MM.1S (cell line): ENCODE data around the gene BOK.

Experiments used
- DNase-seq: peaks from one replicate; pipeline ENCODE4 v3.0.0-alpha.2; 2015
- H2AFZ ChIP-seq: fragments of 300-600 bp; sonication (generic); 2 replicates; pipeline ENCODE4 v1.6.0; 2016; ENCODE audit warnings: antibody characterized with exemption, low read length
- H3F3A ChIP-seq: fragments of 300-600 bp; sonication (generic); 2 replicates; pipeline ENCODE4 v1.6.1; 2016; ENCODE audit warnings: mild to moderate bottlenecking, antibody characterized with exemption, low read length, moderate library complexity, mixed read lengths; ENCODE audit not compliant: insufficient read depth
- H3K27ac ChIP-seq: fragments of 300-600 bp; sonication (generic); 2 replicates; pipeline ENCODE4 v1.5.1; 2016; ENCODE audit warnings: mild to moderate bottlenecking, low read length
- H3K27me3 ChIP-seq: fragments of 300-600 bp; sonication (generic); replicated peaks from 2 replicates; pipeline ENCODE4 v1.6.0; 2016; ENCODE audit warnings: low read length; ENCODE audit not compliant: insufficient read depth
- H3K36me3 ChIP-seq: fragments of 300-600 bp; sonication (generic); replicated peaks from 2 replicates; pipeline ENCODE4 v1.6.1; 2016; ENCODE audit warnings: mild to moderate bottlenecking, low read length, mixed read lengths; ENCODE audit not compliant: insufficient read depth
- H3K4me1 ChIP-seq: fragments of 300-600 bp; sonication (generic); 2 replicates; pipeline ENCODE4 v1.6.1; 2016; ENCODE audit warnings: low read length, mixed read lengths
- H3K4me2 ChIP-seq: fragments of 300-600 bp; sonication (generic); 2 replicates; pipeline ENCODE4 v1.6.0; 2016; ENCODE audit warnings: low read depth, low read length
- H3K4me3 ChIP-seq: fragments of 300-600 bp; sonication (generic); 2 replicates; pipeline ENCODE4 v1.5.1; 2016; ENCODE audit warnings: low read length, mixed read lengths
- H3K79me2 ChIP-seq: fragments of 300-600 bp; sonication (generic); 2 replicates; pipeline ENCODE4 v1.6.1; 2016; ENCODE audit warnings: mixed run types, low read length, mixed read lengths
- H3K9ac ChIP-seq: fragments of 300-600 bp; sonication (generic); 2 replicates; pipeline ENCODE4 v1.6.1; 2016; ENCODE audit warnings: low read length, mixed read lengths
- H3K9me2 ChIP-seq: fragments of 300-600 bp; sonication (generic); replicated peaks from 2 replicates; pipeline ENCODE4 v1.6.1; 2016; ENCODE audit warnings: mild to moderate bottlenecking, low read length, mixed read lengths; ENCODE audit not compliant: insufficient read depth
- H3K9me3 ChIP-seq: fragments of 300-600 bp; sonication (generic); replicated peaks from 2 replicates; pipeline ENCODE4 v1.6.1; 2016; ENCODE audit warnings: mild to moderate bottlenecking, low read length, mixed read lengths; ENCODE audit not compliant: insufficient read depth
- H4K20me1 ChIP-seq: fragments of 300-600 bp; sonication (generic); 2 replicates; pipeline ENCODE4 v1.6.1; 2016; ENCODE audit warnings: mild to moderate bottlenecking, low read length, moderate library complexity, mixed read lengths; ENCODE audit not compliant: insufficient read depth
- CTCF ChIP-seq: fragments of 300-600 bp; sonication (generic); IDR thresholded peaks from 2 replicates; pipeline ENCODE4 v1.5.1; 2016; ENCODE audit warnings: antibody characterized with exemption, low read length, mixed read lengths
- EZH2 ChIP-seq: fragments of 300-600 bp; sonication (generic); optimal IDR thresholded peaks from 2 replicates; pipeline ENCODE3; 2017; ENCODE audit warnings: low read depth, mild to moderate bottlenecking, antibody characterized with exemption, low read length, mixed read lengths
- EZH2phosphoT487 ChIP-seq: fragments of 300-600 bp; sonication (generic); IDR thresholded peaks from 2 replicates; pipeline ENCODE4 v1.6.1; 2018; ENCODE audit warnings: antibody characterized with exemption, low read length

Gene BOK

GRCh38 chr2:241535871-241536655 is 22.5 kb upstream of the BOK start:
- Histone ChIP-seq H3K79me2 (no peaks in the 10 kb centered on the region), H3K9me3 (no peaks in the 10 kb centered on the region), H3K4me1 (no peaks in the 10 kb centered on the region)

GRCh38 chr2:241538838-241539615 is 19.5 kb upstream of the BOK start:
- no peak overlapping the region for H2AFZ ChIP-seq
- peaks cover 8% of the 10 kb centered on the region for H3K27me3 ChIP-seq
- no peak for DNase-seq
- H3K79me2 ChIP-seq, result no peaks in the 10 kb centered on the region
- no peaks in the 10 kb centered on the region for H3K9me2 ChIP-seq
- no peaks in the 10 kb centered on the region for H3K36me3 ChIP-seq
- TF ChIP-seq CTCF (no peak), EZH2 (no peak), EZH2phosphoT487 (no peak)
- H3K4me1 ChIP-seq, result no peaks in the 10 kb centered on the region
- H3K9ac ChIP-seq, result no peak overlapping the region
- no peak overlapping the region for H3K4me2 ChIP-seq
- no peaks in the 10 kb centered on the region for H3K9me3 ChIP-seq
- no peak overlapping the region for H3K27ac ChIP-seq
- H4K20me1 ChIP-seq, result no peaks in the 10 kb centered on the region
- H3K4me3 ChIP-seq, result no peak overlapping the region
- H3F3A ChIP-seq, result no peaks in the 10 kb centered on the region

More at GRCh38 chr2:241535871-241536655, 22.5 kb upstream of the BOK start:
- Histone ChIP-seq H2AFZ (no peak overlapping the region), H3K9ac (no peak overlapping the region), H4K20me1 (no peaks in the 10 kb centered on the region), H3K27me3 (peaks cover 22% of the 10 kb centered on the region), H3F3A (no peaks in the 10 kb centered on the region), H3K36me3 (no peaks in the 10 kb centered on the region), H3K9me2 (no peaks in the 10 kb centered on the region), H3K4me2 (no peak overlapping the region), H3K4me3 (no peak overlapping the region), H3K27ac (no peak overlapping the region)
- TF ChIP-seq EZH2 (no peak), EZH2phosphoT487 (no peak), CTCF (no peak)
- DNase-seq, result no peak

- Histone ChIP-seq H3K4me3 (no peak overlapping the region), H3K9me3 (no peaks in the 10 kb centered on the region), H3K27me3 (peaks cover 4% of the 10 kb centered on the region; the same call in 1 of the 2 replicates), H3K9ac (no peak overlapping the region), H3K79me2 (no peaks in the 10 kb centered on the region), H2AFZ (no peak overlapping the region), H3F3A (no peaks in the 10 kb centered on the region), H3K4me1 (no peaks in the 10 kb centered on the region), H3K4me2 (no peak overlapping the region), H3K36me3 (no peaks in the 10 kb centered on the region), H3K9me2 (no peaks in the 10 kb centered on the region), H3K27ac (no peak overlapping the region), H4K20me1 (no peaks in the 10 kb centered on the region)
- no peak for DNase-seq
- TF ChIP-seq CTCF (no peak), EZH2 (no peak), EZH2phosphoT487 (no peak)
Measured at GRCh38 chr2:241539616-241540374, 18.8 kb upstream of the BOK start.
